Panc1 (cell line): ENCODE results near the gene SPATA21. TPM values are rescaled to one million over a fixed set of nuclear protein-coding genes. Genes with fewer than 3 reads are reported as not detected.

Source experiments
- ATAC-seq: fragments of 200-7000 bp; cut with Tn5 transposase; 2 replicates; pipeline ENCODE4 v1.9.1; 2020; ENCODE audit warnings: mild to moderate bottlenecking, moderate library complexity
- BruUV-seq: library from RNA; stranded (reverse); fragments of 400-500 nt; replicated peaks from 2 replicates; lab custom pipeline; 2021; lab: Mats Ljungman, UMichigan
- CTCF ChIA-PET: fragments of 300-600 bp; sonication (Branson Sonifier 250); formaldehyde crosslinking; loops from one replicate; lab custom pipeline; 2022; ENCODE audit warnings: antibody characterized with exemption; lab: Charles Lee
- POLR2A ChIA-PET: fragments of 300-600 bp; sonication (Branson Sonifier 250); formaldehyde crosslinking; loops from one replicate; lab custom pipeline; 2022; ENCODE audit warnings: antibody characterized with exemption; lab: Charles Lee
- DNase-seq: peaks from one replicate; pipeline ENCODE4 v3.0.0-alpha.2; 2010; ENCODE audit warnings: low read depth, low spot score
- H3K27ac ChIP-seq: 2 replicates; pipeline ENCODE4 v1.5.1; 2011; ENCODE audit warnings: mild to moderate bottlenecking, low read length, inconsistent platforms
- H3K27me3 ChIP-seq: fragments of 200-500 bp; sonication (Bioruptor generic); 2 replicates; pipeline ENCODE4 v1.6.0; 2014; ENCODE audit warnings: low read length, inconsistent platforms; ENCODE audit not compliant: control insufficient read depth, insufficient read depth
- H3K36me3 ChIP-seq: fragments of 200-500 bp; sonication (Bioruptor generic); 2 replicates; pipeline ENCODE4 v1.5.1; 2014; ENCODE audit warnings: inconsistent platforms, mild to moderate bottlenecking, low read length, moderate library complexity; ENCODE audit not compliant: control insufficient read depth, insufficient read depth
- H3K4me1 ChIP-seq: 2 replicates; pipeline ENCODE4 v1.5.1; 2011; ENCODE audit warnings: inconsistent platforms, mild to moderate bottlenecking, low read length, moderate library complexity; ENCODE audit not compliant: control insufficient read depth, insufficient read depth
- H3K4me3 ChIP-seq, 2 experiments: 2 replicates each; pipeline ENCODE4 v1.5.1; 2011 to 2012; ENCODE audit warnings: low read depth in 2 of 2, low read length in 2 of 2, mild to moderate bottlenecking in 2 of 2, inconsistent platforms in 1 of 2, moderate library complexity in 1 of 2
- H3K9me3 ChIP-seq: fragments of 200-500 bp; sonication (Bioruptor generic); 2 replicates; pipeline ENCODE4 v1.5.1; 2014; ENCODE audit warnings: low read depth, mild to moderate bottlenecking, inconsistent platforms, low read length, moderate library complexity; ENCODE audit not compliant: control insufficient read depth, insufficient read depth
- CTCF ChIP-seq: fragments of 450-650 bp; IDR thresholded peaks from 2 replicates; pipeline ENCODE4 v1.5.1; 2017; ENCODE audit warnings: mild to moderate bottlenecking
- POLR2AphosphoS5 ChIP-seq: IDR thresholded peaks from 2 replicates; pipeline ENCODE4 v1.6.1; 2012; ENCODE audit warnings: mild to moderate bottlenecking, low read depth, low read length, moderate library complexity
- REST ChIP-seq, 2 experiments: IDR thresholded peaks; 2 replicates each; pipeline ENCODE4 v1.6.1; 2011 to 2012; ENCODE audit warnings: low read depth in 2 of 2, control low read depth in 1 of 2, low read length in 1 of 2, mild to moderate bottlenecking in 1 of 2, moderate library complexity in 1 of 2; ENCODE audit not compliant: insufficient read depth in 1 of 2
- SIN3A ChIP-seq: IDR thresholded peaks from 2 replicates; pipeline ENCODE4 v1.6.1; 2012; ENCODE audit warnings: low read depth, mild to moderate bottlenecking, low read length, moderate library complexity, borderline replicate concordance; ENCODE audit not compliant: insufficient read depth
- TCF7L2 ChIP-seq: IDR thresholded peaks from 2 replicates; pipeline ENCODE4 v1.6.1; 2011; ENCODE audit warnings: mild to moderate bottlenecking, low read depth, low read length, inconsistent platforms
- in situ Hi-C: cut with HindIII; loops from 2 replicates; pipeline ENCODE4 v1.10.0; 2016; ENCODE audit warnings: low sequenced_read_pairs, low pct_unique_long_range_greater_than_20kb
- intact Hi-C: fragments of 100-400 bp; cut with micrococcal nuclease; formaldehyde crosslinking; loops from one replicate; pipeline ENCODE4 v1.10.0; 2022; ENCODE audit not compliant: unreplicated experiment
- total RNA-seq: library from RNA; stranded (reverse); gene quantifications from one replicate; pipeline ENCODE4 v1.2.1, GENCODE V29; 2021; ENCODE audit not compliant: unreplicated experiment

SPATA21 gene
- total RNA-seq, 1 experiment from 2014 or later = not detected

GRCh38 chr1:16451841-16452528 lies 14.8 kb upstream of the SPATA21 start:
- peaks cover 20% of the 10 kb centered on the region for H3K36me3 ChIP-seq

GRCh38 chr1:16450863-16451481 lies 13.7 kb upstream of the SPATA21 start:
- TF ChIP-seq POLR2AphosphoS5 (no peak), REST (IDR thresholded peaks at IDR 0.05; ENCODE audit: insufficient read depth in 1 of 2, low read depth in 2 of 2, low read length in 1 of 2) (no peak), CTCF (no peak), TCF7L2 (no peak), SIN3A (no peak)
- Histone ChIP-seq H3K4me1 (no peaks in the 10 kb centered on the region), H3K36me3 (peaks cover 18% of the 10 kb centered on the region), H3K27ac (no peak overlapping the region), H3K4me3 (no peak overlapping the region), H3K27me3 (no peaks in the 10 kb centered on the region), H3K9me3 (no peaks in the 10 kb centered on the region)
- in situ Hi-C loops = no loop called here
- POLR2A ChIA-PET = no interaction called here
- intact Hi-C loops = no loop called here
- DNase-seq (no peak), ATAC-seq (no peak)
- CTCF ChIA-PET = no interaction called here
- BruUV-seq = no TSS peak

More at GRCh38 chr1:16451841-16452528, 14.8 kb upstream of the SPATA21 start:
- in situ Hi-C loops = no loop called here
- ChIA-PET CTCF (no interaction called here), POLR2A (no interaction called here)
- BruUV-seq = no TSS peak
- DNase-seq (no peak), ATAC-seq (no peak)
- Histone ChIP-seq H3K4me1 (no peaks in the 10 kb centered on the region), H3K4me3 (no peak overlapping the region), H3K27ac (no peak overlapping the region), H3K27me3 (no peaks in the 10 kb centered on the region), H3K9me3 (no peaks in the 10 kb centered on the region)
- intact Hi-C loops = no loop called here
- TF ChIP-seq POLR2AphosphoS5 (no peak), REST (IDR thresholded peaks at IDR 0.05; ENCODE audit: insufficient read depth in 1 of 2, low read depth in 2 of 2, low read length in 1 of 2) (no peak), SIN3A (no peak), CTCF (no peak), TCF7L2 (no peak)
